Activated T-helper 1 cell treated with Interleukin-2 at 50 U/mL for 16 hours (primary cell): ENCODE measurements around the gene MARCHF10.

Experiments used
- DNase-seq: peaks from one replicate; pipeline ENCODE4 v3.0.0-alpha.2; 2020; ENCODE audit warnings: low read depth

Gene MARCHF10

DNA sequence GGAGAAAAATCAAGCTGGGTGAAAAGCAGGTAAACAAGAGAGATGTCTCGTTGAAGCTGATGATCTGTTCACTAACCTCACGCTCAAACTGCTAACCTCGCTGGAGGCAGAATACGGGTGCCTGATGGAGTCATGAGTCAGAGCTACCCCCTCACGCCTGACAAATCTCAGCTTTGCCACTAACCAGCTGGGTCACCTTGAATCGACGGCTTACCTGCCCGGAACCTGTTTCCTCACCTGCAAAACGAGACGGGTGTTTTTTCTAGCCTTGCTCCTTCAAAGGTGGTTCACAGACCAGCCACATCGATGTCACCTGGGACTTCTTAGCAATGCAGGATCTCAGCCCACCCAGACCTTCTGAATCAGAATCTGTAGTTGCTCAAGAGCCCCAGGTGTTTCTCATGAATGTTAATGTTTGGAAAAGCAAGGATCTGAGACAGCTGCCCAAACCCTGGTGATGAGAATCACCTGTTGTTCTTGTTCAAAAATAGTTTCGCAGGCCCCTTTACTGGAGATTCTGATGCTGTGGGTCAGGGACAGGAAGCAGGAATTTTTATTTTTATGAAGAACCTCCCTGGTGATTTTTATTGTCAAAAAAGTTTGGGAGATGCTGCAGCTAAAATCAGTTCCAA lies 56.9 kb downstream of the MARCHF10 start:
- DNase-seq: no peak

DNA sequence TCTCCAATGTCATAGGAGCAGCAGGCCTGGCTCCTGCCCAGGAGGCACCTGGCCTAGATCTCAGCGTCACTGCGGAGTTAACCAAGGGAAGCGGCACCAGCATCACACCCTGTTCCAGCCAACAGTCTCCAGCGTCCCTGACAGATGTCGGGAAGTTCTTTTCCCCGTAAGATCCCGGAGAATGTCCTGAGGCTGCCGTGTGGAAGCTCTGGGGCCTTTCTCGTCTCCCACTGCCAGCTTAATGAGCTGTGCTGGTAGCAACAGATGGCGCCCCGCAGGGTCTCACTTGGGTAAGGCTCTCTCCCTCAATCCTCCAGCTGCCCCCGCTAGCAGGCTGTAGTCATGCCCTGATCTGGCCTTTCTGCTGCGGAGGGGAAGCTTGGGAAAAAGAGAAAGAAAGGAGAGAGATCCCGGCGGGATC lies 57.5 kb downstream of the MARCHF10 start:
- DNase-seq: no peak

GRCh38 chr17:62749926-62750325 lies 58.2 kb downstream of the MARCHF10 start:
- no peak for DNase-seq

- DNase-seq: no peak
Observed at GRCh38 chr17:62746941-62747340, 61.2 kb downstream of the MARCHF10 start.

GRCh38 chr17:62745806-62746205 lies 62.3 kb downstream of the MARCHF10 start:
- no peak for DNase-seq

DNA sequence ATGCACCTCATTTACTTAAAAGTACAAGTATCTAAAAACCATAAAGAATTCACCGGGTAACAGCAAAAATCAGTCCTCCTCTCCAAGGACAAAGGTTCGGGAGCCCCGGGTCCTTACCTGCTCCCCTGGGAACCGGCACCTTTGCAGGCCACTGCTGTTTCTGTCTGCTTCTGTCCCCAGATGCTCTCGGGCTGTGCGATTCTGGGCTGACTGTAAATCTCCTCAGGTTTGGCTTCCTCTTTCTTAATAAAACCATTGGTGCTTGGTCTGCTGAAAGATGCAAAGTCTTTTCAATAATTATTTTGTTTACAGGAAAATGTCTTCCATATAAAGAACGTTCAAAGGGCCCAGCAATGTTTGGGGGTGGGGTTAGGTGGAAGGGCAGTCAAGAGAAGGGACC lies 63.9 kb downstream of the MARCHF10 start:
- no peak for DNase-seq

DNA sequence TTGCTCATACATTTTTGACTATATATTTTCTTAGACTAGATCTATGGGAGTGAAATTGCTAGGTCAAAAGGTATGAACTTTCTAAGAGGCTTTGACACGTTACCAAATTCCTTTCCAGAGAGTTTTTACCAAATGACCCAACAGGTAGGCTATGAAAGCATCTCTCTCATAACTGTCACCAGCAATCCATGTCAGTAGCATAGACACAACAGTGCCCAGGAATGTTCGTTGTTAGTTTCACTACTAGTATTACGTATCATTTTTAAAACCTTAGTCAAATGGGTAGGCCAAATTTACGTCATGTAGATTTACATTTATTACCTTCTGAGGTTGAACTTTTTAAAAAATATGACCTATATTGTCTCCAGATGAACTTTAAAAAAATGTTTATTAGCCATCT lies 66.8 kb downstream of the MARCHF10 start:
- no peak for DNase-seq

GRCh38 chr17:62739645-62740388 lies 68.3 kb downstream of the MARCHF10 start:
- no peak for DNase-seq

DNA sequence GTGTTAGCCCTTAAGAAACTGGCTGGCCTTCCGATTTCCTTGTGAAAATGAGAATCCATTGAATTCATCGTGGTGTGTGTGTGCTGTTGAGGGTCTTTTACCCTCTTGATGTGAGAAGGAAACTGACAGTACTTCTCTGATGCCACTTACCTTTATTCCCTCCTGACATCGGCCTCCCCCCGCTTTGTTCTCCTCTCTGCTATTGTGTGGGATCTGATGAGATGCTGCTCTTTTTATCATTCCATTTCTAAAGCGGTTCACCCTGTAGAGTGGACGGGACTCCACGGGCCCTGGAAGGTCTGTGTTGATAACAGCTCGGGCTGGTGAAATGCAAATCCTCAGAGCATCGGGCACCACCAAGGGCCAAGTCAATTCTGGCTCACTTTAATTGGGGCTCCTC lies 69.8 kb downstream of the MARCHF10 start:
- no peak for DNase-seq

GRCh38 chr17:62737513-62737912 lies 70.6 kb downstream of the MARCHF10 start:
- no peak for DNase-seq

DNA sequence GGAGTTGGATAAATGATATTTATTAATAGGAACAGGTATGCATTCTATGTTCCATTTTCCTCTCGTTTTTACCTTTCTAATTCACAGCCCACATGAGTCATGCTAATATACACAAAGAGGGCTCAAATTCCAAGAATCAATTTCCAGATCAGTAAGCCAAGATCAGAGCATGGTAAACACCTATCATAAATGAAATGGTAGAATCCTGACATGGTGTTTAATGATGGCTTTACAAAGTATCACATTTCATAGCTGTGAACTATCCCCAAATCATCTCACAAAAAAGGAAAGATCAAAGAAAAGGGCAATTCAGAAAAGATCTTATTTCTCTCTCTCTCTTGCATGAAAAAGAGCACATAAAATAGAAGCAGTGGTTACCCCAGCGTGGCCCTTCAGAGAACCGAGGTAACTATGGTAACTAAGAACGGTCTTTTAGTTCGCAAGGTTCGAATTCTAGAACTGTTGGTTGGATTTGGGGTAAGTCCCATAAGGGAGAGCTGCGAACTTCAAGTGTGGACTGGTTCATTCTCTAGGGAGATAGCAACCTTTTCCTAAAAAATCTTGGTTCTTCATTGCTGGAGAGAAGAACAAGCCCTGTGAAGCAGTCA lies 73.0 kb downstream of the MARCHF10 start:
- no peak for DNase-seq

DNA sequence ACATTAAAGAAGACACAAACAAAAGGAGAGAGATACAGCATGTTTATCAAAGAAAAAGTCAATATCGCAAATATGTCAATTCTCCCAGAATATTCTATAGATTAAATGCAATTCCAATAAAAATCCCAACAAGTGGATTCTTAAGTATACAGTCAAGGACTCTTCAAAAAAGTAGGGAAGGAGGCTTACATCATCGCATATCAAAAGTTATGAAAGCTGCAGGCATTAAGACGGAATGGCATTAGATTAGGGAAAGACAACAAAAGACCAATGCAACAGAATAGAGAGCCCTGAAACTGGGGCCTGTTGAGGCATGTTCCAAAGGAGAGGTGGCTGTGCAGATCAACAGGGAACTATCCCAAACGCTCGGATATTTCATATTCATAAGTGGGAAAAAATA lies 76.0 kb downstream of the MARCHF10 start:
- DNase-seq: no peak

DNA sequence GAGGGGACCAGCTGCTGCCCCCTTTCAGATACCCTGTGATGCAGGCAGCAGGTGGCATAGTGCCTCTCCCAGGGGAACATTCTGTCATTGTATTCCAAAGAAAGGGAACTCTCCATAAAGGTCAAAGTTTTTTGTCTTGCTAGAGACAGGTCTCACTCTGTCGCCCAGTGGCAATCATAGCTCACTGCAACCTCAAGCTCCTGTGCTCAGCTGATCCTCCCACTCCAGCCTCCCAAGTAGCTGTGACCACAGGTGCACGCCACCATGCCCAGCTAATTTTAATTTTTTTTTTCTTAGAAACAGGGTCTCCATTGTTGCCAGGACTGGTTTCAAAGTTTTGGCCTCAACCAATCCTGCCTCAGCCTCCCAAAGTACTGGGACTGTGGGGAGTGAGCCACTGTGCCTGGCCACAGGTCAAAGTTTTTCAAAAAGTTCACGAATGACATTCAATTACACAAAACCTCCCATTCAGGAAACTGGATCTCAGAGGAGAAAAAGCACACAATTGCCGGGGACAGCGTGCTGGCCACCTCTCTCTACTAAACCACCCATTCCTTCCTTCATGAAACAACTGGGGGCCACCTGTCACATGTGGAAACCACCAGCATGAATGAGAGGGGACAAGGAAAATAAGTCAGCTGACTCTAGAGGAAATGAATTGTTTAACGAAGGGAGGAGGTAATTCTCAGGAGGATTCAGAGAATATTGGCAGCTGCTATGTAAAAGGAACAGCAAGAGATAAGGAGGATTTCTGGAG lies 80.0 kb downstream of the MARCHF10 start:
- no peak for DNase-seq

DNA sequence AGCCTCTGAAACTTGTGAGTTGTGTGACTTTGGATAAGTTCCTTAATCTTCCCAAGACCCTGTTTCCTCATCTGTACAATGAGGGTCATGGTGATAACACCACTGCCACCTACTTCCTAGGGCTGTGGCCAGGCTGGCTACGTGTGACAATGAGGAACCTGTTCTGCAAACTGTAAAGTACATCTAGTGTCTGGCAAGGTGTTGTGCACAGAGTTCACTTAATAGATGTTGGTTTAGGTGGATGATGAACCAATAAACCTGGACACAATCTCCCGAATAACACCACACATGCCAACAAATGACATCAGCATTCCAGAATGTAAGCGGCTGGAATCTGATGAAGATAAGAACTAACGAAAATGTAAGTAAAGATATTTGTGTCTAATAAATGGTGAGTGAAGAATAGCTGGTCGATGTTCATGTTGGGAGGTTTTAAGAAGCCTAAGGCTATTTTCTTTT lies 82.3 kb downstream of the MARCHF10 start:
- no peak for DNase-seq

DNA sequence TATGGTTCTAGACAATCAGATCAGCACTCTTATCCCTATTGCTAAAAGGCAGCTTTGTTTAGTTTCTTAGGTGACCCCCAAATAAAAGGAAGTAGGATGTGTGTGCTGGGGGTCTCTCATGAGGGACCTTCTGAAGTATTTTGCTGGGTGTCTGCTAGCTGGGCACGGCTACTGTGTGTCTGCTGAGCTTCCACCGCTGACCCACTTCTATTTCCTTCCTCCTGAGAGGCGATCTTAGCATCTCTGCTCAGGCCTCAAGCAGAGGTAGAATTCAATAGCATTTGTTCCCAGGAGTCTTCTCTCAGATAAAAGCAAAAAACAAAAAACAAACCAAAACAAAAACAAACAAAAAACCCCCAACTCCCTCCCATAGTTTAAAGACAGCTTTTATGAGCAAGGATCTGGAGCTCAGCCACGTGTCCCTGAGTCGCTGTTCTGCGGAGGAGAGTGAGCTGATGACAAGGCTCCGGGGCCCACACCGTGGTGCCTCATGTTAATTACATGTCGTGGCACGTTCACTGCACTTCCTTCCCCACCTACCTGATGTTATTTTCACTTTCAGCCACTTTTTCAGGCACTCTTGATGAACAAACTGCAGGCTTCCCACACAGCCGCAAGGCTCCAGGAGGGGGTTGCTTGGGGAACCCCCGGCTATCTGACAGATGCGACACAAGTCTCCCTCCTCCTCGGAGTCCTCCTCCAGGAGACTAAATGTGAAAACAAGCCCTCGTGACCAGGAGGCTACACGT lies 83.5 kb downstream of the MARCHF10 start:
- DNase-seq: peak; percentile 47

DNA sequence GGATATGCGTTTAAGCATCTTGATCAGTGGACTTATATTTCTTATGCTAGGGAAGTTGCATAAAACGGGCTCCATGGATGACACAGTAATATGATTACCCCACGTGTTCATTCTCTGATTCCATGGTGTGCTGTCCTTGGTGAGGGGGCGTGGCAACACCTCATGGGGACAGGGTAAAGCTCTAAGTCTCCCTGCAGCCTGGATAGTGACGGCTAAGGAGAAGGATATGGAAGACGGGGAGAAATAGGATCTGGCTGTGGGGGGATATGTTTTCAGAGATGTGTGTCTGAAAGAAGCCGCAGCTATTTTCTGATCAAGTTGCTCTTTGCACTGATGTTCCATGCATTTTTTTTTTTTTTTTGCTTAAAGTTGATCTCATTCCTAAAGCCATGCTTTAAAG lies 84.3 kb downstream of the MARCHF10 start:
- DNase-seq: no peak

GRCh38 chr17:62722625-62723024 lies 85.5 kb downstream of the MARCHF10 start:
- no peak for DNase-seq

GRCh38 chr17:62720126-62720850 lies 87.8 kb downstream of the MARCHF10 start:
- DNase-seq: no peak

GRCh38 chr17:62719586-62719985 lies 88.5 kb downstream of the MARCHF10 start:
- DNase-seq: no peak

DNA sequence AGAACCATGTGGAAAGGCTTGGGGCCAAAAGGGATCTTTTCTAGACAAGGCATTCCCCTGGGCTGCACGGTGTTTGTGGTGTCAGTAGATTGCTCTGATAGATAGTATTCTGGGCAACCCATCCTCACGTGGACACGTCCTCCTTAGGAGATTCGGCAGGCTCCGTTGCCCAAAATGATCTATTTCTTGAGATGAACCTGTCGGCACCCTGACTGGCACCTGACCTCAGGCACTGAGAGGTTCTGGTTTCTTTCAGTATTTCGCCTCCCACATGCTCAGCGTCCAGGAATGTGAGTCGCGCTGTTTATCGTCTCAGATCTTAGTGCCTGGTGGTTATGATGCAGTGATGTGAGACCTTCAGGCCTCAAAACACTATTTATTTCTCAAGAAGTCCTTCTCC lies 89.7 kb downstream of the MARCHF10 start:
- DNase-seq: no peak

- DNase-seq: no peak
Observed at GRCh38 chr17:62717889-62718288, 90.2 kb downstream of the MARCHF10 start.

DNA sequence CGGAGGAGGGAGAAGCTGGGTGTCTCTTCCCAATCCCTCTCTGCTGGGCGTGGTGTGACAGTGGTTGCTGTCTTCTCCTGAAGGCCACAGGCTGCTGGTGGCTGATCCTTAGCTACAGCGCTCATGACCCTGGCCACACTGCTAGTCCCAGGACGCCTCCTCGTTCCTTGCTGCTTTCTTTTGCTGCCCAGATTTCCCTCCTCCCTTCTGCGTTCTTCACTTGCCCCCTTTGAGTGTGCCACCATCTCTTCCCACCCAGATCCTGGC lies 90.6 kb downstream of the MARCHF10 start:
- no peak for DNase-seq
